HG03575 (cell line): Measurements from ENCODE around the gene BTBD9.

Source experiments
- ATAC-seq: cut with Tn5 transposase; IDR thresholded peaks from one replicate; pipeline ENCODE4 v1.9.1; 2021; ENCODE audit not compliant: unreplicated experiment, insufficient number of reproducible peaks, low FRiP score; ENCODE audit errors: extremely low read depth

The BTBD9 gene

DNA sequence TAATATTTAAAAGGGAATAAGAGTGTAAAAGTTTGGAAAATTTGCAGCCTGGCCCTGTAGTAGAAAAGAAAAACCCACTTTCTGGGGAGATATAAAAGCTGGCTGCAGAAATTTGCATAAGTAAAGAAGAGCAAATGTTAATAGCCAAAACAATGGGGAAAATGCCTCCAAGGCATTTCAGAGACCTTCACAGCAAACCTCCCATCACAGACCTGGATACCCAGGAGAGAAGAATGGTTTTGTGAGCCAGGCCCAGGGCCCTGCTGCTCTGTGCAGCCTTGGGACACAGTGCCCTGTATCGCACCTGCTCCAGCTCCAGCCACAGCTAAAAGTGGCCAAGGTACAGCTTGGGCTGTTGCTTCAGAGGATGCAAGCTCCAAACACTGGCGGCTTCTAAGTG is 113.8 kb downstream of the BTBD9 start:
- no peak for ATAC-seq

DNA sequence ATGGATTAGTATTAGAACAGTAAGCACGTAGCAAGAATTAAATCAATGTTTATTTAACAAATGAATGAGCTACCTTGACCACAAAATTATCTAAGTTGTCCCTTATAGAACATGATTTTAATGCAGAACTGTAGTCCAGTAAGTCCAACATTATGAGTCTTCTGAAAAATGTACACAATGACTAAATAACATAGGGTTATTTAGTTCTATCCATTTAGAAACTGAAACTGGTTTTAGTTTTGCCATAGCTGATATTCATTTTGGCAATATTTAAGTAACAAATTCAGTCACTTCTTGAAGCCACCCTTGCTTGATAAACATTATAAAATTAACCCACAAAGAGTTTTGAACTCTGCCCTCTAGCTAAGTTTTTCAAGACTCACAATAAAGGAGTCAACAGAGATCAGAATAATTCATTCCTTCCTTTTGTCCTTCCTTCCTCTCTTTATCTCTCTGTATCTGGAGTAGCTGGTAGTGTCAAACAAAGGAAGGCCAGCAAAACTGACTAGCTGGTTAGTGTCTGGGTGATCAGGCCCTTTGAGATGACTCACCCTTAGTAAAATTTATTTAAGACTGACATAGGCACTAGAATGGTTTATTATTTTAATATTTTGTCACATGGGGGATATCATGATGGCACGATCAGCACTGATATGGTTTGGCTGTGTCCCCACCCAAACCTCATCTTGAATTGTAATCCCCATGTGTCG is 115.1 kb downstream of the BTBD9 start:
- no peak for ATAC-seq

DNA sequence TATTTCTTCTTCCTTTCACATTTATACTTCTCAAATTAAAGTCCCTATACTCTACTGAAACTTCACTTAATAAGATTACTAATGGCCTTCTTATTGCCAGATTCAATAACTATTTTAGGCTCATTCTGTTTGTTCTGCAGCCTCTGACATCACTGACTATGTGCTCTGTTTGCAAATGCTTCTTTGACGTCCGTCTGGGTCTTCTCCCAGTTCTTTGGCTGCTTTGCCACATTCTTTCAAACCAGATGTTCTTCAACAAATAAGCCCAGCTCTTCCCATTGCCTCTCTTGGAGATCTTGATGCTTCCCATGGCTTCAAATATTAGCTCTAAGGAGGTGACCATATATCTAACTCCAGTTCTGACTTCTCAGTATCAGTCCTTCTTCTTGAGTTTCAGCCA is 117.4 kb downstream of the BTBD9 start:
- no peak for ATAC-seq

DNA sequence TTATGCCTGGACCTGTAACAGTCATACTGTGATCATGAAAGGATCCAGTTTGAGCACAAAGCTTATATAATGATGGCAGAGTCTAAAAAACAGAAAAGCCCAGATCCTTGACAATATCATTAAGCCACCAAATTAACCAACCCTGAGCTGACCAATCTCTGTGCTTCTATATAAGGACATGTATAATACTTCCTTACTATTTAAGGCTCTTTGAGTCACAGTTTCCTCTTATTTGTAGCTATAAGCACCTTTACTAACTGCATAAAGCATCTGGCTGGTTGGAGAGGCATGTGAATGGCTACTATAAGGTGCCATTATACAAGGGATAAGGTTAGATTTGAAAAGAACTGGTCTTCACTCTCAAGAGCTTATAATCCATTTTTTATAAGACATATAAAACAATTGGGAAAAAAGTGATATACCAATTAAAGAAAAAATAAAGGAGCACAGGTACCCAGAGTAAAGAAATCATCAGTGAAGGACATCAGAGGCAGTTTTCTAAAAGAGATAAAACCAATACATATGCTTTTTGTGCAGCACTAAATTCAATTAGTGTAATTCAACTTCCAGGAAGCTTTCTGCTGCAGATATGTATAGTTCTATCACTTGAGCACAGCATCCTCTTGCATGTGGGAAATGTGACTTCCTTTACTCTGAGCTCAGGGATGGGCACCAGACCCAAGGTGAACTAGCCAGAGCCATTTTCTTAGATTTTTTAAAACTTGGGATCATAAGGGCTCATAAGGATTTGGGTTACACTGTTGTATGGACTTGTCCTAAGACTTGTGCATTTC is 121.0 kb downstream of the BTBD9 start:
- ATAC-seq = no peak

DNA sequence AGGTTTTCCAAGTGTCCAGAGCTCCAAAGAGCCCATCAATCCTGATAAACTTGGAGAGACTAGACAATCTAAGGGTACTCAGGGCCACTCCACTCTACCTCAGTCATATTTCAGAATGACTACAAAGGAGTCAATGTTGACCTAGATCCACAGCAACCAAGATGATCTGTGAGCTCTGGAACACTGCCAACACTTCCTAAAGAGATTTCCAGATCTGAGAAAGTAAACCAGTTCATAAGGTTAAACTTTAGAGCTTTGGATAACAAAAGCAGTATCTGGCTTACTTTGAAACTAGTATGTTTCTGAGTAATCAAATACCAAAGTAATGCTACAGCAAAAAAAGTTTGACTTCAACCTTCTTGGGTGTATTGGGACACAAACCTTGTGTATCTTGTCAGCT is 122.7 kb downstream of the BTBD9 start:
- ATAC-seq = no peak

DNA sequence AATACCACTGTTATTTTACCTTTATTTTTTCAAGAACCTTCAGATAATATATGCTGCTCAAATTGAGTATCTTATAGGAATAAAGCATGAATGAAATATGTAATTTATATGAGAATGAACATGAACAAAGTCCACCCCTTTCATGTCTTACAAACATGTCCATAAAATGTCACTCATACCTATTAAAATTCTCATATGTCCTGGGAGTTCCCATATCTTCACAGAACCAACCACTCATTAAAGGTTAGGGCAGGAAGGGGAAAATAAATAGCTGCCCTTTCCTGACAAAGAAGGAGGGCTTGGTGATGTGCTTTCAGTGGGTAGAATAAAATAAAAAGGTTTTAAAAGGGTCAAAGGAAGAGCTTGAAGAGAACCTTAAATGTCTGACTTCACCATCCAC is 125.3 kb downstream of the BTBD9 start:
- ATAC-seq = no peak

DNA sequence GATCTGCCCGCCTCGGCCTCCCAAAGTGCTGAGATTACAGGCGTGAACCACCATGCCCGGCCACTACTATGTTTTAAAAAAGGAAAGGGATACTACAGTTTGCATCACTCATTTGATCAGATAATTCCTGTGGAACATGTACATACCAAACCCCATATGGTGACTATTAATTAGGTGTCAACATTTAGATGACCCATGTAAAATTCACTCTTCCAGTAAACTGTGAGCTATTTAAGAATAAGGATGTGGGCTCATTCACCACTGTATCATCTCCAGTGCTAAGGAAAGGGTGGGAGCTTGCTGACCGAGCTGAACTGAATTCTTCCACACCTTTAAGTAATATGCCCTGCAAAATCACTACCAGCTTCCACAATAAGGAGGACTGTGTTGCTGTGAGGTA is 127.5 kb downstream of the BTBD9 start:
- ATAC-seq = no peak

DNA sequence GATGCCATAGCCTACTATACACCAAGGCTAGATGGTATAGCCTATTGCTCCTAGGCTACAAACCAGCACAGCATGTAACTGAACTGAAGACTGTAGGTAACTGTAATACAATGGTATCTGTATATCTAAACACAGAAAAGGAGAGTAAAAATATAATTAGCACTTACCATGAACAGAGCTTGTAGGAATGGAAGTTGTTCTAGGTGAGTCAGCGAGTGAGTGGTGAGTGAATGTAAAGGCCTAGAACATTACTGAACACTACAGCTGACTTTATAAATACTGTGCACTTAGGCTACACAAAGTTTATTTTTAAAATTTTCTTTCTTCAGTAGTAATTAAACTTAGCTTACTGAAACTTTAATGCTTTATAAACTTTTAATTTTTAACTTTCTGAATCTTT is 129.5 kb downstream of the BTBD9 start:
- no peak for ATAC-seq

DNA sequence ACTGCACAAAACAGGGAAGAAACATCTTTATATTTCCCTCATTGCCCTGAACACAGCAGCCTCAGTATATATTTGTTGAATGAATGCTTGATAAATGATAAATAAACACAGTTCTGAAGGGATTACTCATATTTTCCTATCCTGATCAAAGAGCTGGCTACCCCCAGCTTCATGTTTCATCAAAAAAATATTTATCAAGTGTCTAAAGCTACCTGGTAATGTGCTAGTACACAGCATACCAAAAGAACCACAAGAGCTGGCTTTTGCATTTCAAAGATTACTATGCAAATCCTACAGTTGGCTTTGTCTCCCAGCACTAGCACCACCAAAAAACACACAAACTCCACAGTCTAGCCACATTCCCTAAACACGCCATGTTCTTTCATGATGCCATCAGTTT is 130.0 kb downstream of the BTBD9 start:
- ATAC-seq = no peak

DNA sequence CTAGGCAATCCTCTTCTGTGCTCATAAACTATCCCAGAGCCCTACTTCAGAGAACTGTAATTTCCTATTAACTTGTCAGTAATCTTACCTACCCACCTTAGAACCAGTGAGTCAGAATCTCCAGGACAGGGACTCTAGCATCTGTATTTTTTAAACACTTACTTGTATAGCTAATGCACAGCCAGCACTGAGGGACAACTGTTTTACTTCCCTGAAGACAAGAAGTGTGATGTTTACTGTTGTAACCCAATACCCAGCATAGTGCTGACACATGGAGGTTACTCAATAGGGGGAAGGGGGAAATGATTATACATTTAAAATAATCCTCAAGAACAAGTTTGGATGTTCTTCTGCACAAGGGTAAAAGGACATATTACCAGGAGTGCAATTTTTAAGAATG is 130.8 kb downstream of the BTBD9 start:
- ATAC-seq = no peak

DNA sequence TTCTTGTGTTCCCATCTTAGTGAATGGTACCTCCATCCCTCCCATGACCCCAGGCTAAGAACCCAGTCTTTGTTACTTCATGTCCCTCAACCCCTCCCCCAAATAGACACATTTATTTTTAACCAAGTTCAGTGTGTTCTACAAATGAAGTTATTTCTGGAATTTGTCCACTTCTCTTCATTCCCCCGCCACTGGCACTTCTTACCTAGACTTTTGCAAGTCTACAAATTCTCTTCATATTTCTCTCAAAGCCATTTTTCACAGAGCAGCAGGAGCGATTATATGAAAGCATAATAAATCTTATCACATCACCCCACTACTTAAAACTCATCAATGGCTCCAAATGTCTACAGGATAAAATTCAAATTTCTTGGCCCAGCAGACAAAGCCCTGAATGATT is 131.4 kb downstream of the BTBD9 start:
- ATAC-seq = no peak

DNA sequence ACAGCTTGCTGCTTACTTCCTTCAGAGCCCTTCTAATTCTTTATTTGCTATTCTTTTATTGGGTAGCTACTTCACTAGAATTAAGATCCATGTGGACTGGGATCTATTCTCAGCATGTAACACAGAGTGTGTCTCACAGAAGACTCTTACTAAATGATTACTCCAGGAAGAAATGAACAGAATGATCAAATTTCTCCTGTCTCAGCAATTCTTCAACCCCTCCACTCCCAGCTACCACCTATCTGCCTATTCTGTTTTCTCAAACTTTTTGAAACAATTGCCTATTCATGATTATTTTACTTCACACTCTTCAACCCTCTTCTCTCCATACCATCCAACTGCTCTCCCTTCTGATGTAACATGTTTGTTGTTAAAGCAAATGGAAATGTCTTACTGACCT is 132.6 kb downstream of the BTBD9 start:
- ATAC-seq = no peak

DNA sequence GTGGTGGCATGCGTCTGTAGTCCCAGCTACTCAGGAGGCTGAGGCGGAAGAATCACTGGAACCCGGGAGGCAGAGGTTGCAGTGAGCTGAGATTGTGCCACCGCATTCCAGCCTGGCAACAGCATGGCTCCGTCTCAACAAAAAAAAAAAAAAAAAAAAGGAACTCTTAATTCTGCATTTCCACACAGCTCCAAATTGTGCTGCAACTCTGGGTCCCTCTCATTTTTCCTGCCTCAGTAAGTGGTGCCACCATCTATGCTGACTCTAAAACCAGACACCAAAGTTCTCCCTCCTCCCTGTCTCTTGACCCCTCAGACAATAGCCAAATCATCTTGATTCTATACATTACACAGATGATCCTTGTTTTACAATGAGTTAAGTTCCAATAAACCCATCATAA is 133.9 kb downstream of the BTBD9 start:
- ATAC-seq = no peak

DNA sequence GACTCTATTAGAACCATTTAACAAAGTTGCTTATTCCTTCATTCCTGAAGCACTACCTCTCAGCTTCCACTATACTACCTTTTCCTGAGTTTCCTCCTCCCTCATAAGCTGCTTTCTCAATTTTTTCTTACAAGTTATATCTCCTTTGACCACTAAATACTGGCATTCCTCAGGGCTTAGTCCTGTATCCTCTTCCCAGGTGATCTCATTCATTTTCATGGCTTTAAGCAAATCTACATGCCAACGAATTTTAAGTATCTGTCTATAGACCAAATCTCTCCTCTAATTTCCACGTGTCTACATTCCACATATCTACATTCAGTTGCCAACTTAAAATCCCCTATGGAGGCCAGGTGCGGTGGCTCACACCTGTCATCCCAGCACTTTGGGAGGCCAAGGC is 134.7 kb downstream of the BTBD9 start:
- no peak for ATAC-seq

DNA sequence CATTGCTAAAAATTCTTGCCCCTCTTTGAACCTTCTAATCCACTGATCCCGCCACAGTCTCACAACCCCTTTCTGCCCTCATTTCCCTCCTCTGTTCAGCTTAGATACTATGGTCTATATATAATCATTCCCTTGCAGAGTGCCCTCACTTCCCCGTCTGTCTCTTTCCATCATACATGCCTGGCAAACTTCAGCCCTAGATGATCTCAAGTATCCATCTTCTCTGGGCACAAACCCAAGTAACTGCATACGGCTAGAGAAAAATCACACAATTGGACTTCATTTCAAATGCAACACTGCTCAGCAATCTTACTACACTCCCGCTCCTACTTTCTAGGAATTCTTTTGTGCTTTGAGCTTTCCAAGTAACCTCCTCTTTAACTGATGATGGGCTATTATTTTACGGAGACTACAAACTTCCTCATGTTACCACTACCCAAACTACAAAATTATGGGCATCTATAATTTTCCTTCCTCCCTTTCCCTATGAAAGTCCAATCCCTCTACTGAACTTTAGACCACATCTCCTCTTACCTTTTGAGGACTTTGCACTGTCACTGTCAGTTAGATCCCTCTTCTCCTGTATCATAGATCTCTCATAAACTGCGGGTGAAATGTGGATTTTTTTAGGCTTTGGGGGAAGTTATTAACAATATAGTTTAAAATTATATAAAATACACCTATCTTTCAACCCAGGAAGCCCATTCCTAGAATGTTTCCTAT is 135.6 kb downstream of the BTBD9 start:
- ATAC-seq = no peak

DNA sequence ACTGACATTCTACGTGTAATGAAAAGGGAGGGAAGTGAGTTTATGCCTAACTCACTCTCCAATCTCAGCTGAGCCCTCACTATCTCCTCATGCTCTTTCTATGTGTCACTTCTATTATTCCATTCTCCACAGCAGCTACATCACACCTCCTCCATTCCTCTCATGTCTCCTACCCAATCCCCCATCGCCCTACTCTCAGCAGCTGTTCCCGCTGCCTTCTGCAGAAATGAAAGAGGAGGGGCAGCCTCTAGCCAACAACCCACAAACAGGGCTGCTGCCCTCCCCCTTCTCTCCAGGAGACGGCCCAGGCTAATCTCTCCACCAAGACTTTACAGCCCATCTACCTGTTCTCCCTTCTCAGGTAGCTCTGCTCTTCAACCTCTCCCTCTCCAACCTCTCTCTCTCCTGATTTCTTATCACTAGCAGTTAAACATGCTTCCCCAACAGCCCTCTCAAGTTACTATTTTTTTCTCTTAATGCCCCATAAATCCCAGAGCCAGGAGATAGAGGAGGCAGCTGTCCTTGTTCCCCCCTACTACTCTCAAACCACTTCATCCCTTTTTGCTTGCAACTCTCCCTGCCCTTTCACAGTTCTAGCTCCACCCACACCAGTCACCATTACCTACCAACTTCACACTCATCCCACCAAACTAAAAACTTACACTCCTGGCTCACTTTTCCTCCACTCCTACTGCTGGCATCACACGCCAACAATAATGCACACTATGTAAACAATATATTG is 136.5 kb downstream of the BTBD9 start:
- ATAC-seq = no peak

DNA sequence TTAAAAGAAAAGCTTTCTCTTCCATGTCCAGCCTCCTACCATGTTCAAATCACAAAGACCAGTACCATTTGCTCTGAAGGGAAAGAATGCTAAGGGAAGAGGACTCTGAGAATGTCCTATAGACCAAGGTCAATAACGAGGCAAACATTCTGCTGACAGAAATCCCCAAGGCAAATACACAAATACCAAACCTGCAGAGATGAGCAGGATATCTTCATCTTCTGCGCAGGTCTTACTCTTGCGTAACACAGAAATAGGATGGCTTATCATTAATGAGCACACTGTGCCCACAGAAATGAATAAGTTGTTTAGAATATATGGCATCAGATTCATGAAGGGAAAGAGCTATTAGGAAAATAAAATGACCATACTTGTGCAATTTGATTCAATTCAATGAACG is 137.3 kb downstream of the BTBD9 start:
- no peak for ATAC-seq

DNA sequence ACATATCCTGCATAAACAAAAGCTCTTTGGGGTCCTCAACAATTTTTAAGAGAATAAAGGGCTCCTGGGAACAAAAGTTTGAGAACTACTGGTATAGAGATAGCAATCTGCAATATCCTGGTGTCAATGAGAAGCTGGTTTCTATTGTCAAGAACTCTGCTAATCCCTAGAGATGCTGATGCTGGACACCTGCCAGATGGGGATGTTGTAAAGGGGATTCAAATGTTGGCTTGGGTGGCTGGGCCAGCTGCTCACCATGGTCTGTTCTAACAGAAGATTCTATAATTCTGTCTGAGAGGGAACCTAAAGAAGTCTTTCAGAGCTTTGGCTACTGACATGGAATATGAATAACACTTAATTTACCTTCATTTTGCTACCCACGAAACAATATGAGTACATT is 137.8 kb downstream of the BTBD9 start:
- no peak for ATAC-seq

DNA sequence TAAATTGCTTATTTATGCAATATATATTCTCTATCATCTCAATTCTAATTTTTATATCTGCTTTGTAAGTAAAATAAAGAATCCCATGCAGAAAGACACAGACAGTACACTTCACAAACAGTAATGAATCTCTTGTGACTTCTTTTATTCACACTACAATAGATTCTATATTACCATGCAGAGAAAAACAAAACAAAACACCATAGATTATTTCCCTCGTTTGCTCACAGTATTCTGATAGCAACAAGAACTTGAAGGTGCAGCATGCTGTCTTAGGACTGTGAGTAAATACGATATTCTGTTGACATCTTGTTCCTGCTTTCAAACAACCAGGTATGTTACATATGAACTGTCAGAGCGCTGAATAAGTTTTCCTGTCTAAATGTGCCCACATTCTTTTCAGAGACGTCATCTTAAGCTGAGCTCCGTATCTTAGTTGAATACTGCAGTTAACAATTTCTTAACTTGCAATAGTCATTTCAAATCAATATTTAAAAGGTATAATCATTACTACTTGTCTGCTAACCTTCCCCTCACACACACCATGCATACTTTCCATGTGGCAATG is 140.1 kb downstream of the BTBD9 start:
- no peak for ATAC-seq
